NB4 (cell line): Measurements from ENCODE around the gene LRPPRC.

Source experiments
- DNase-seq: peaks from one replicate; pipeline ENCODE4 v3.0.0; 2010; ENCODE audit warnings: low read depth
- H3K4me3 ChIP-seq: one replicate; pipeline ENCODE4 v1.5.1; 2011; ENCODE audit warnings: mild to moderate bottlenecking, low read depth, low read length, moderate library complexity
- CTCF ChIP-seq: IDR thresholded peaks from one replicate; pipeline ENCODE4 v1.5.1; 2012; ENCODE audit warnings: low read depth, low read length
- MAX ChIP-seq: IDR thresholded peaks from 2 replicates; pipeline ENCODE4 v1.6.1; 2011; ENCODE audit warnings: low read depth, low read length
- MYC ChIP-seq: IDR thresholded peaks from 2 replicates; pipeline ENCODE4 v1.6.1; 2011; ENCODE audit warnings: low read depth, low read length
- POLR2A ChIP-seq: IDR thresholded peaks from 2 replicates; pipeline ENCODE4 v1.6.1; 2011; ENCODE audit warnings: mild to moderate bottlenecking; ENCODE audit not compliant: insufficient read length; ENCODE audit errors: extremely low read depth

The LRPPRC gene

GRCh38 chr2:43882312-43882711 lies 113.5 kb downstream of the LRPPRC start:
- DNase-seq: no peak
- TF ChIP-seq MAX (no peak), CTCF (no peak), MYC (no peak), POLR2A (no peak)
- no peak overlapping the region for H3K4me3 ChIP-seq

- TF ChIP-seq POLR2A: no peak
- DNase-seq: no peak
Measured at GRCh38 chr2:43880952-43881351, 114.8 kb downstream of the LRPPRC start.

GRCh38 chr2:43880471-43880870 lies 115.3 kb downstream of the LRPPRC start:
- TF ChIP-seq MAX: no peak
- TF ChIP-seq MYC: no peak
- TF ChIP-seq CTCF: no peak
- TF ChIP-seq POLR2A: no peak
- no peak for DNase-seq
- H3K4me3 ChIP-seq: no peak overlapping the region

More at GRCh38 chr2:43880952-43881351, 114.8 kb downstream of the LRPPRC start:
- no peak overlapping the region for H3K4me3 ChIP-seq

- DNase-seq: peak; percentile 75
- no peak overlapping the region for H3K4me3 ChIP-seq
- TF ChIP-seq CTCF (no peak), MAX (peak; percentile 35; the same call in 1 of the 2 replicates)
Measured at GRCh38 chr2:43879261-43879660, 116.5 kb downstream of the LRPPRC start.

GRCh38 chr2:43877782-43878464 lies 117.9 kb downstream of the LRPPRC start:
- DNase-seq: peak; percentile 72
- TF ChIP-seq CTCF (peak; percentile 94), MYC (no peak)
- no peak overlapping the region for H3K4me3 ChIP-seq

- no peak for TF ChIP-seq CTCF
- no peak for TF ChIP-seq MYC
- TF ChIP-seq POLR2A: no peak
- no peak for TF ChIP-seq MAX
- no peak overlapping the region for H3K4me3 ChIP-seq
- no peak for DNase-seq
Measured at GRCh38 chr2:43874776-43875451, 120.9 kb downstream of the LRPPRC start.
